SK-N-MC (cell line): Measurements from ENCODE around the gene TSPAN16.

ENCODE experiments used
- EZH2 ChIP-seq: fragments of 200-600 bp; sonication (generic); IDR thresholded peaks from one replicate; pipeline ENCODE4 v1.6.1; 2017; ENCODE audit warnings: antibody characterized with exemption
- POLR2AphosphoS5 ChIP-seq: IDR thresholded peaks from 2 replicates; pipeline ENCODE4 v1.6.1; 2012; ENCODE audit warnings: mild to moderate bottlenecking, low read depth, low read length, borderline replicate concordance

- TF ChIP-seq EZH2, result no peak
- TF ChIP-seq POLR2AphosphoS5, result no peak
Measured at GRCh38 chr19:11359421-11359820, 63.5 kb downstream of the TSPAN16 start.
